Uterus (tissue), 2 donors: ENCODE data around the gene KIF26B.

ENCODE experiments used
- CTCF ChIP-seq, 4 experiments: fragments of 200-600 bp in 2 of 4; fragments of 450-650 bp in 2 of 4; sonication (generic) in 2 of 4; IDR thresholded peaks; one replicate each; pipeline ENCODE4 v1.5.1; 2016 to 2019; ENCODE audit warnings: antibody characterized with exemption in 4 of 4, mild to moderate bottlenecking in 2 of 4, moderate library complexity in 1 of 4
- POLR2A ChIP-seq, 2 donors: fragments of 450-650 bp; IDR thresholded peaks; one replicate each; pipeline ENCODE4 v1.6.1; 2016; ENCODE audit warnings: antibody characterized with exemption in 2 of 2, mild to moderate bottlenecking in 1 of 2, moderate library complexity in 1 of 2

- TF ChIP-seq POLR2A (IDR thresholded peaks at IDR 0.05) (no peak), CTCF (IDR thresholded peaks at IDR 0.05) (no peak)
Measured at GRCh38 chr1:245467804-245468203, 313.0 kb downstream of the KIF26B start.
